A549 treated with Hydrocortisone at 1 μM for 4 hours (cell line): ENCODE measurements around the gene IFT74. TPM values are rescaled to one million over a fixed set of nuclear protein-coding genes. Genes with fewer than 3 reads are reported as not detected.

Experiments used
- total RNA-seq: library from RNA; stranded (reverse); fragments of 200-300 nt; extraction: Qiagen RNA extraction; gene quantifications from 5 replicates; pipeline ENCODE4 v1.2.3, GENCODE V29; 2022

Gene IFT74
- 11.6 to 15.5 TPM (median 12.9 TPM) in 5 replicates for total RNA-seq

DNA sequence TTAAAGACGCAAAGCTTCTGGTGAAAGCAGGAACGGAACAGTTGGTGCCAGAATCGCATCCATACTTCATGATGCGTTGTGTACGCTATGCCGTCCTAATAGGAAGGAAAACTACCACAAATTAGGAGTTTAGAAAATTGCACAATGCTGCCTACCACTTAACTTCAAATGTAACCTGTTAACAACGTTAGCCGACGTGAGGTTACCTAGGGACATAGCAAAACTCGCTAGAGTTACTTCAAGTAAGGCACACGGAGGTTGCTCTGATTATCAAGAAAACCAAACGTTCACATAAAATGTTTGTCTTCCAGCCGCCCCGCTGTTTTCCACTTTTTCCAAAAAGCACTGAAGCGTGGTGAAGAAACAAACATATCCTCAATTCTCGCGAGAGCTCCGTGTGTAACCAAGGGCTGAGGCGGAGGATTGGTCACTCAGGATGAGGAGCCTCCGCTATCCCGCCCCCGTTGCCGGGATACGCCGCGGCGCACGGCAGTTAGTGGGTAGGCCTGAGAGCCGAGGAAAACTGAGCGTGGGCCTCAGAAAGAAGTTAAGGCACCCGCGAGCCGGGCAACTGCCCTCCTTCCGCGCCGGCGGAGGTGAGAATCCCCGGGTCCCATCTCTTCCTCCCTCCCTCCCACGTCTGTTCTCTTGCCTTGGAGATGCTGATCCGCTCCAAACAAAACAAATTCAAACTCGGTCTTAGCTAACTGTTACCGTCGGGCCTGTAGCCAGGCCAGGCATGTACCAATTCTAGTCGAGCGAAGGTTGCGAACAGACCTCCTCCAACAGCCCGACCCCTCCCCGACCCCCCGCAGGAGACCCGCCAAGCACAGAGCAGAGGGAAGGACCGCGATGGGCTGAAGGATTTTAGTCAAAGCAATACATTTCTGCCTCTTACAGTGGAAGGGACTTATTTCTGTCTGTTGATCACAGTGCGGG lies at the start of gene IFT74:
Gene IFT74, plus strand, starts transcription at position 492 of the 939 bp plus-strand sequence. CDS start 5,556 bp downstream, outside the sequence.

GRCh38 chr9:26946753-26947727 lies 9.2 kb upstream of the IFT74 start, which contains the start of gene PLAA:
PLAA (minus strand) TSS chr9:26947242; CDS start chr9:26947045, 197 bp downstream.

GRCh38 chr9:27005491-27005890 lies 49.3 kb downstream of the IFT74 start, which contains the start of gene LRRC19:
LRRC19 (minus strand) TSS chr9:27005672; CDS start chr9:26999694, 5,978 bp downstream.

GRCh38 chr9:27108981-27109541 lies 152.8 kb downstream of the IFT74 start, which contains the start of gene TEK:
TEK (plus strand) TSS chr9:27109225; CDS start chr9:27109591, 366 bp downstream.

Other genes with a start within 250 kb of the IFT74 start
- gene CAAP1, start 63.6 kb upstream of the IFT74 start, total RNA-seq: 17.2 to 26.7 TPM (median 23.5 TPM) in 5 replicates
- gene PLAA, start 9.2 kb upstream of the IFT74 start, total RNA-seq: 28.2 to 41.4 TPM (median 31.3 TPM) in 5 replicates
- not detected in 5 replicates for gene LRRC19, start 49.3 kb downstream of the IFT74 start, total RNA-seq
- gene TEK, start 152.8 kb downstream of the IFT74 start, total RNA-seq: 0.09 to 0.15 TPM (median 0.12 TPM) in 5 replicates